DND-41 (cell line): ENCODE measurements around the gene C11orf71.

Experiments used
- ATAC-seq: fragments of 200-7000 bp; cut with Tn5 transposase; 3 replicates; pipeline ENCODE4 v1.9.1; 2021; ENCODE audit warnings: low read depth; ENCODE audit not compliant: insufficient read depth
- DNase-seq: peaks from one replicate; pipeline ENCODE4 v3.0.0-alpha.2; 2020
- H2AFZ ChIP-seq: 2 replicates; pipeline ENCODE4 v1.6.0; 2012; ENCODE audit warnings: low read depth, low read length
- H3K27ac ChIP-seq: 2 replicates; pipeline ENCODE4 v1.5.1; 2012; ENCODE audit warnings: low read length, inconsistent platforms
- H3K27me3 ChIP-seq: fragments of 200-600 bp; sonication (generic); 2 replicates; pipeline ENCODE4 v1.6.0; 2012; ENCODE audit warnings: low read length, mild to moderate bottlenecking, inconsistent platforms; ENCODE audit not compliant: insufficient read depth, poor library complexity
- H3K36me3 ChIP-seq: 2 replicates; pipeline ENCODE4 v1.5.1; 2012; ENCODE audit warnings: low read length, inconsistent platforms; ENCODE audit not compliant: insufficient read depth
- H3K4me1 ChIP-seq: 2 replicates; pipeline ENCODE4 v1.5.1; 2012; ENCODE audit warnings: mild to moderate bottlenecking, low read length; ENCODE audit not compliant: insufficient read depth
- H3K4me2 ChIP-seq: 2 replicates; pipeline ENCODE4 v1.6.0; 2012; ENCODE audit warnings: mild to moderate bottlenecking, moderate library complexity, low read length, inconsistent platforms; ENCODE audit not compliant: insufficient read depth
- H3K4me3 ChIP-seq, 2 experiments: fragments of 200-600 bp in 1 of 2; shearing (Covaris generic) in 1 of 2; 2 replicates each; pipeline ENCODE4 v1.5.1; 2012 to 2016; ENCODE audit warnings: inconsistent platforms in 2 of 2, low read length in 2 of 2, mild to moderate bottlenecking in 2 of 2, low read depth in 1 of 2, moderate library complexity in 1 of 2
- H3K79me2 ChIP-seq: 2 replicates; pipeline ENCODE4 v1.6.0; 2012; ENCODE audit warnings: low read length, inconsistent platforms; ENCODE audit not compliant: insufficient read depth
- H3K9ac ChIP-seq: 2 replicates; pipeline ENCODE4 v1.6.0; 2012; ENCODE audit warnings: low read depth, mild to moderate bottlenecking, inconsistent platforms, low read length, moderate library complexity
- H3K9me3 ChIP-seq: 2 replicates; pipeline ENCODE4 v1.5.1; 2012; ENCODE audit warnings: low read length, moderate library complexity, mild to moderate bottlenecking, inconsistent platforms; ENCODE audit not compliant: insufficient read depth, severe bottlenecking
- H4K20me1 ChIP-seq: 2 replicates; pipeline ENCODE4 v1.6.0; 2012; ENCODE audit warnings: low read length; ENCODE audit not compliant: insufficient read depth
- CTCF ChIP-seq: IDR thresholded peaks from 2 replicates; pipeline ENCODE4 v1.5.1; 2012; ENCODE audit warnings: borderline replicate concordance, low read length, moderate library complexity, mild to moderate bottlenecking; ENCODE audit not compliant: poor library complexity, severe bottlenecking; ENCODE audit errors: extremely low read depth
- EZH2 ChIP-seq: IDR thresholded peaks from 3 replicates; pipeline ENCODE4 v1.6.1; 2012; ENCODE audit warnings: borderline replicate concordance, low read depth, mild to moderate bottlenecking, moderate library complexity, low read length, inconsistent platforms; ENCODE audit not compliant: severe bottlenecking

C11orf71 gene

GRCh38 chr11:114395736-114396135 lies 4.6 kb downstream of the C11orf71 start:
- Histone ChIP-seq H3K4me2 (no peak overlapping the region), H3K27me3 (no peaks in the 10 kb centered on the region), H3K9me3 (no peaks in the 10 kb centered on the region), H2AFZ (no peak overlapping the region), H4K20me1 (no peaks in the 10 kb centered on the region), H3K27ac (no peak overlapping the region), H3K4me1 (peaks cover 12% of the 10 kb centered on the region), H3K36me3 (peaks cover 4% of the 10 kb centered on the region; the same call in 1 of the 2 replicates), H3K9ac (no peak overlapping the region), H3K79me2 (peaks cover 19% of the 10 kb centered on the region), H3K4me3 (no peak overlapping the region)
- ATAC-seq = no peak
- TF ChIP-seq EZH2 (no peak), CTCF (peak; percentile 40)
- no peak for DNase-seq

- no peak for ATAC-seq
- H2AFZ ChIP-seq = no peak overlapping the region
- no peaks in the 10 kb centered on the region for H3K36me3 ChIP-seq
Observed at GRCh38 chr11:114392735-114393667, 7.3 kb downstream of the C11orf71 start.

GRCh38 chr11:114386545-114386944 lies 13.8 kb downstream of the C11orf71 start:
- DNase-seq = no peak
- TF ChIP-seq CTCF = no peak
- Histone ChIP-seq H2AFZ (no peak overlapping the region), H3K4me3 (no peak overlapping the region), H4K20me1 (no peaks in the 10 kb centered on the region), H3K27ac (no peak overlapping the region), H3K4me1 (no peaks in the 10 kb centered on the region), H3K79me2 (no peaks in the 10 kb centered on the region), H3K9me3 (peaks cover 3% of the 10 kb centered on the region), H3K9ac (no peak overlapping the region), H3K4me2 (no peak overlapping the region), H3K36me3 (no peaks in the 10 kb centered on the region), H3K27me3 (peaks cover 3% of the 10 kb centered on the region)
- no peak for ATAC-seq

More at GRCh38 chr11:114392735-114393667, 7.3 kb downstream of the C11orf71 start:
- Histone ChIP-seq H4K20me1 (no peaks in the 10 kb centered on the region), H3K9me3 (no peaks in the 10 kb centered on the region), H3K4me2 (no peak overlapping the region), H3K27me3 (no peaks in the 10 kb centered on the region), H3K79me2 (no peaks in the 10 kb centered on the region), H3K27ac (no peak overlapping the region), H3K4me3 (no peak overlapping the region), H3K9ac (no peak overlapping the region), H3K4me1 (no peaks in the 10 kb centered on the region)
- no peak for DNase-seq
- TF ChIP-seq CTCF = no peak
- TF ChIP-seq EZH2 = no peak
